Measurements from ENCODE around the gene RPRML. TPM values are rescaled to one million over a fixed set of nuclear protein-coding genes. Genes with fewer than 3 reads are reported as not detected.
"Not testable (repeated sequence)": the region's sequence is repeated elsewhere in the genome, so short reads cannot be mapped to it uniquely, and the experiment has no call there.

The RPRML gene
- polyA plus RNA-seq, 6 donors from 2014 or later = 0.42 to 1.5 (median 0.82) TPM; not detected in 1

DNA sequence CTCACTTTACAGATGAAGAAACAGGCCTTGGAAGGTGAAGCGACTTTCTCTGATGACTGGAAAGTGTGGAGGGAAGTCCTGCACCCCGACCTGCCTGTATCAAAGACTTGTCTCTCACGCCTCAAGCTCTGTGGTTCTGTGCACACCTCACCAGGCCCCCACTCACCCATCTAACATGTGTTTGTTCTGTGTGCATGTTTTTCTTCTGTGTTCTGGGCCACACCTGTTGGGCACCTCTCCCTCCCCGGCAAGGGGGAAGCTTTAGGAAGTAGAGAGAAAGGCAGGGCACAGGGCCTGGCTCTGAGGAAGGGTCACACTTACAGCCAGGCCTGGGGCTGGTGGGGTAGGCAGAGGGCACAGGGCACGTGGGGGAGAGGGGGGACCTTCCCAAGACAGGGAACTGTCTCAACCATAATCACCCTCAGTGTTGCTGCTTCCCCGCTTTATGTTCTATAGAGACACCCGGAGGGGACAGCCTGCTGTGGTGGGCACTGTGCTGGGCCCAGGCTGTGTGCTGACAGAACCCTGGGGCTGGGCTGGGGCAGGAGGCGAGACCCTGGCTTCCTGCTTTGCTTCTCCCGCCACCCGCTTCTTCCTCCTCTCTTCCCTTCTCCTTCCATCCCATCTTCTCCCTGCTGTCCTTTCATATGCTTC is 7.3 kb downstream of the RPRML start:
- Mint-ChIP-seq H3K4me1 (peaks cover 0 to 5% (median 0%) of the 10 kb centered on the region in 3 donors), H3K27ac (peak overlapping the region in 1 of 6 donors; percentile 37), H3K27me3 (peaks cover 8 to 20% (median 16%) of the 10 kb centered on the region in 3 donors), H3K36me3 (peaks cover 21 to 31% of the 10 kb centered on the region in 2 donors), H3K9me3 (no peaks in the 10 kb centered on the region), H3K4me3 (no peak overlapping the region)
- ATAC-seq (ENCODE audit: low read depth in 2 of 2) = no peak
- no peak for DNase-seq

GRCh38 chr17:46968896-46969295 is 10.2 kb downstream of the RPRML start:
- peak overlapping the region in 1 of 6 donors; percentile 39 for H3K27ac Mint-ChIP-seq
- ATAC-seq (ENCODE audit: low read depth in 2 of 2) (no peak), DNase-seq (no peak)
- peaks cover 8 to 31% (median 17%) of the 10 kb centered on the region in 3 donors for H3K27me3 Mint-ChIP-seq
- peaks cover 20 to 34% of the 10 kb centered on the region in 2 donors for H3K36me3 Mint-ChIP-seq
- peaks cover 0 to 5% (median 0%) of the 10 kb centered on the region in 3 donors for H3K4me1 Mint-ChIP-seq
- no peak overlapping the region for H3K4me3 Mint-ChIP-seq
- no peaks in the 10 kb centered on the region for H3K9me3 Mint-ChIP-seq

DNA sequence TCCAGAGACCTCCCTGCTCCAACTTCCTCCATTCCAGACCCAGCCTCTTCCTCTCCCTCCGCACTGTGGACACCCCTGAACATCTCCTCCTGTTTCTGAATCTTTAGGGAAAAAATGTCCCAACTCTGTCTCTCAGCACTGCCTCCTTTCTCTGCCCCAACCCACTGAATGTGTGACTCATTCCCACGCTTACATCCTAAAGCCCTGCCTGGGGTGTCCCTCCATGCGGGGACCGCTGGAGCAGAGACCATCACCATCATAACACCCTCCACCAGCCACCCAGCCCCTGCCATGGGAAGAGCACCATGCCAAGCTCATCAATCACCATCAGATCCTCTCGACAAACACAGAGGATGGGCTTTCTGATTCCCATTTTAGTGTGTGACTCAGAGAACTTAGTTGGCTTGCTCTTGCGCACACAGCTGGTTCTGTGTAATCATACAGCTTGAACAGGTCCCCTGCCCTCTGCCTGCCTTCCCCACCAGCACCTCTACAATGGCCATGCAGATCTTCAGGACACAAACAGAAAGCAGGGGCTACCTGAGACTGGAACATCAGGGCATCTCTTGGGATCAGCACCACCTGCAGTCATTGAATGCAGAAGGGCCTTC is 10.7 kb downstream of the RPRML start:
- ATAC-seq (ENCODE audit: low read depth in 2 of 2) (no peak), DNase-seq (no peak)
- Mint-ChIP-seq H3K4me3 (peak overlapping the region in 1 of 8 donors; percentile 35), H3K9me3 (no peaks in the 10 kb centered on the region), H3K36me3 (peaks cover 20 to 34% of the 10 kb centered on the region in 2 donors), H3K4me1 (peaks cover 0 to 5% (median 0%) of the 10 kb centered on the region in 3 donors), H3K27me3 (peaks cover 8 to 31% (median 17%) of the 10 kb centered on the region in 3 donors), H3K27ac (peak overlapping the region in 1 of 6 donors; percentile 26)

GRCh38 chr17:46964315-46965265 is 14.5 kb downstream of the RPRML start:
- DNase-seq (no peak), ATAC-seq (ENCODE audit: low read depth in 2 of 2) (no peak)
- Mint-ChIP-seq H3K9me3 (peaks cover 0 to 8% (median 3%) of the 10 kb centered on the region in 7 donors), H3K27ac (no peak overlapping the region), H3K4me3 (no peak overlapping the region), H3K4me1 (peaks cover 0 to 8% (median 5%) of the 10 kb centered on the region in 3 donors), H3K27me3 (peaks cover 5 to 37% (median 25%) of the 10 kb centered on the region in 3 donors), H3K36me3 (peaks cover 26 to 37% of the 10 kb centered on the region in 2 donors)

DNA sequence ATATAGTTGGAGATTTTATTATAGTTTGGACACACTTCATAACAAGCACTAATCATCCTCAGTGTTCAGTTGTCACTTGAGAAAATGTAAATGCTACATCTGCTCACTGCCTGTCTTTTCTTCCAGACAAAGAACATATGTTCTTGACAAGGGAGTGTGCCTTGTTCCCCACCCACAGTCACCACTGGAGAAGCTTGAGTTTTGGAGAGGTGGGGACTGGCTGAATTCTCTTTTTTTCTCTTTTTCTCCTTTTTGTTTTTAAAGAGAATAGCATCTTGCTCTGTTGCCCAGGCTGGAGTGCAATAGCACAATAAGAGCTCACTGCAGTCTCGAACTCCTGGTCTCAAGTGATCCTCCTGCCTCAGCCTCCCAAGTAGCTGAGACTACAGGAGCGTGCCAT is 15.5 kb downstream of the RPRML start:
- no peak for DNase-seq
- no peak overlapping the region for H3K27ac Mint-ChIP-seq
- peaks cover 0 to 8% (median 5%) of the 10 kb centered on the region in 3 donors for H3K4me1 Mint-ChIP-seq
- no peak overlapping the region for H3K4me3 Mint-ChIP-seq
- ATAC-seq (ENCODE audit: low read depth in 2 of 2) = no peak
- peaks cover 26 to 35% of the 10 kb centered on the region in 2 donors for H3K36me3 Mint-ChIP-seq
- peaks cover 5 to 36% (median 25%) of the 10 kb centered on the region in 3 donors for H3K27me3 Mint-ChIP-seq
- peaks cover 0 to 8% (median 3%) of the 10 kb centered on the region in 7 donors for H3K9me3 Mint-ChIP-seq

DNA sequence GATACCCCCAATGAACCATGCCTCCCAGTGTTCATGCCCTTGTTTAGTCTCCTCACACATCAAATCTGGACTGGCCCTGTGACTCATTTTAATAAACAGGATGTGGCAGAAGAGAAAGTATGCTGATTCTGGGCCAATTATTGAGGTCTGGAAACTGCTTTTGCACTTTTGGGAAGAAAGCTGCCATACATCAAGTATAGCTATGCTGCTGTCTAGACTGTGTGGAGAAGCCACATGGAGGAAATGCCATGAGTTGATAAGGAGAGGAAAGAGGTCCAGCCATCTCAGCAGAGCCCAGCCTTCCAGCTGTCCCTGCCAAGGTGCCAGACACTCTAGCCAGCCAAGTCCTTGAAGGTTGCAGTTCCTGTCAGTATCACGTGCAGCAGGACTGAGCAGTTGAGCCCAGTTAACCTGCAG is 16.7 kb downstream of the RPRML start:
- H3K4me3 Mint-ChIP-seq = no peak overlapping the region
- H3K9me3 Mint-ChIP-seq = peaks cover 0 to 8% (median 3%) of the 10 kb centered on the region in 7 donors
- H3K4me1 Mint-ChIP-seq = peaks cover 0 to 6% (median 5%) of the 10 kb centered on the region in 3 donors
- no peak for ATAC-seq (ENCODE audit: low read depth in 2 of 2)
- DNase-seq = no peak
- peaks cover 18 to 23% of the 10 kb centered on the region in 2 donors for H3K36me3 Mint-ChIP-seq
- H3K27me3 Mint-ChIP-seq = peaks cover 5 to 33% (median 24%) of the 10 kb centered on the region in 3 donors
- peak overlapping the region in 1 of 6 donors; percentile 3 for H3K27ac Mint-ChIP-seq

DNA sequence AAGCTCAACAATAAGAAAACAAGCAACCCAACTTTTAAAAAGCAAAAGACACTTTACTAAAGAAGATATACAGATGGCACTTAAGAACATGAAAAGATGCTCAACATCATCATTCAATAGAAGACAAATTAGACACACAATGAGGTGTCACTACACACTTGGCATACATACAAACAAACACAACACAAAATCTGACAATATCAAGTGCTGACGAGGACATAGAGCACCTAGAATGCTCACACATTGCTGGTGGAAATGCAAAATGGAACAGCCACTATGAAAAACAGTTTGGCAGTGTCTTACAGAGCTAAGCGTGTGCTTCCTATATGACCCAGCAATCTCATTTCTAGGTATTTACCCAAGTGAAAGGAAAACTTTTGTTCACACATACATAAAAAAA is 18.9 kb downstream of the RPRML start:
- H3K36me3 Mint-ChIP-seq = peaks cover 13 to 19% of the 10 kb centered on the region in 2 donors
- no peak for ATAC-seq (ENCODE audit: low read depth in 2 of 2)

DNA sequence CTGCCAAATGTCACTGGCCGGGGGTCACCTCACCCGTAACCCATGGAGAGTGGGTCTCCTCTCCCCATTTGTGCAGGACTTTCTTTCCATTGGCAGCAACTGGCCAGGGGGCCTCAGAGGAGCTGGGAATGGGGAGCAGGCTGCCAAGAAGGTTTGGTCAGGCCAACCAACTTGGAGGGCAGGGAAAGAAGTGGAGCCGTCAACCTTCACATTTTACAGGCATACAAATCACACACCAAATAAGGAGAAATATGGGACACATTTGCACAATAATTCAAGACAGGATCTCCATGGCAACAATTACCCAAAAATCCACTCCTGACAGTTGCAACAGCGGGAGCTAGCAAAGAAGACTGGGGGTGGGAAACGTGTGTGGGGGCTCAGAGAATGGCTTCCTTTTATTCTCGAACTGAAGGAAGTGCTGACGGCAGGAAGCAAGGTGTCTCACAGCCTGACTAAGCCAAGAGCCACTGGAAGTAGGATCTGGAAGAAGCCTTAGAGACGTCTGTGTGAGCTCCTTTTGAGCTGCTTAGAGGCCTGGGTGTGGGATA is 20.9 kb downstream of the RPRML start:
- Mint-ChIP-seq H3K9me3 (peaks cover 0 to 8% (median 3%) of the 10 kb centered on the region in 7 donors), H3K27me3 (peaks cover 0 to 20% (median 6%) of the 10 kb centered on the region in 3 donors), H3K4me3 (no peak overlapping the region), H3K36me3 (peaks cover 13 to 19% of the 10 kb centered on the region in 2 donors), H3K4me1 (peaks cover 0 to 8% (median 5%) of the 10 kb centered on the region in 3 donors), H3K27ac (peak overlapping the region in 1 of 6 donors; percentile 54)
- DNase-seq (no peak), ATAC-seq (ENCODE audit: low read depth in 2 of 2) (no peak)

More for the DNA sequence above, 18.9 kb downstream of the RPRML start:
- no peak for DNase-seq
- H3K4me3 Mint-ChIP-seq = no peak overlapping the region
- peaks cover 0 to 20% (median 6%) of the 10 kb centered on the region in 3 donors for H3K27me3 Mint-ChIP-seq
- peaks cover 0 to 8% (median 5%) of the 10 kb centered on the region in 3 donors for H3K4me1 Mint-ChIP-seq
- H3K27ac Mint-ChIP-seq = no peak overlapping the region
- H3K9me3 Mint-ChIP-seq = peaks cover 0 to 8% (median 3%) of the 10 kb centered on the region in 7 donors

DNA sequence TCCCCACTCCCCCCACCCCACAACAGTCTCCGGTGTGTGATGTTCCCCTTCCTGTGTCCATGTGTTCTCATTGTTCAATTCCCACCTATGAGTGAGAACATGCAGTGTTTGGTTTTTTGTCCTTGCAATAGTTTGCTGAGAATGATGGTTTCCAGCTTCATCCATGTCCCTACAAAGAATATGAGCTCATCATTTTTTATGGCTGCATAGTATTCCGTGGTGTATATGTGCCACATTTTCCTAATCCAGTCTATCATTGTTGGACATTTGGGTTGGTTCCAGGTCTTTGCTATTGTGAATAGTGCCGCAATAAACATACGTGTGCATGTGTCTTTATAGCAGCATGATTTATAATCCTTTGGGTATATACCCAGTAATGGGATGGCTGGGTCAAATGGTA is 25.9 kb downstream of the RPRML start:
- ATAC-seq (ENCODE audit: low read depth in 2 of 2) = not testable (repeated sequence)

GRCh38 chr17:46952115-46952514 is 26.9 kb downstream of the RPRML start:
- H3K27me3 Mint-ChIP-seq = no peaks in the 10 kb centered on the region
- H3K36me3 Mint-ChIP-seq = peaks cover 9 to 15% of the 10 kb centered on the region in 2 donors
- ATAC-seq (ENCODE audit: low read depth in 2 of 2) (no peak), DNase-seq (no peak)
- H3K27ac Mint-ChIP-seq = peak overlapping the region in 1 of 6 donors; percentile 61
- peaks cover 3 to 9% (median 5%) of the 10 kb centered on the region in 3 donors for H3K4me1 Mint-ChIP-seq
- H3K9me3 Mint-ChIP-seq = peaks cover 0 to 2% (median 0%) of the 10 kb centered on the region in 7 donors
- H3K4me3 Mint-ChIP-seq = no peak overlapping the region

More for the DNA sequence above, 25.9 kb downstream of the RPRML start:
- not testable (repeated sequence) for H3K4me3 Mint-ChIP-seq, H3K4me1 Mint-ChIP-seq, DNase-seq, H3K27ac Mint-ChIP-seq, H3K9me3 Mint-ChIP-seq
- Mint-ChIP-seq H3K27me3 (peaks cover 0 to 10% (median 0%) of the 10 kb centered on the region in 3 donors), H3K36me3 (peaks cover 9 to 20% of the 10 kb centered on the region in 2 donors)

DNA sequence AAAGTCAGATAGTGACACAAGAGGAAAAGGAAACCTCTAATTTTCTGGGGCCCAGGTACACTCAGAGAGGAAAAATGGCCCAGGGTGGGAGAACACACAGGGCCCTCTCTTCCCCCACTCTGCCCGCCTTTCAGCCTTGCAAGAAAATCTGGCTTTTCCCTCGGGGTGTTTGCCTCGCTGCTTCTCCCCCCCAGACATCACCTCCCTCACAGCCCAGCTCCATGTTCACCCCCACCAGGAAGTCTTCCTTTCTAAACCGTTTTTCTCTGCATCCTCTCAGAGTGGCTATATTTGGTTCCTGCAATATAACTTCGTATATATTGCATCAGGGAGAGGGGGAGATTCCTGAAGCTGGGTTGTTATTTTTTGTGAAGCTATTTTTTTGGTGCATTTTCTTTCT is 27.3 kb downstream of the RPRML start:
- Mint-ChIP-seq H3K4me1 (peaks cover 3 to 12% (median 5%) of the 10 kb centered on the region in 3 donors), H3K36me3 (peaks cover 9 to 15% of the 10 kb centered on the region in 2 donors), H3K9me3 (peaks cover 0 to 2% (median 0%) of the 10 kb centered on the region in 7 donors), H3K27ac (no peak overlapping the region), H3K4me3 (no peak overlapping the region), H3K27me3 (no peaks in the 10 kb centered on the region)
- no peak for DNase-seq
- no peak for ATAC-seq (ENCODE audit: low read depth in 2 of 2)

GRCh38 chr17:46950997-46951621 is 27.9 kb downstream of the RPRML start:
- no peak for ATAC-seq (ENCODE audit: low read depth in 2 of 2)
- H3K27ac Mint-ChIP-seq = peak overlapping the region in 1 of 6 donors; percentile 89
- no peaks in the 10 kb centered on the region for H3K27me3 Mint-ChIP-seq

More at GRCh38 chr17:46950997-46951621, 27.9 kb downstream of the RPRML start:
- peaks cover 9 to 15% of the 10 kb centered on the region in 2 donors for H3K36me3 Mint-ChIP-seq
- H3K4me3 Mint-ChIP-seq = no peak overlapping the region
- H3K4me1 Mint-ChIP-seq = peaks cover 3 to 14% (median 5%) of the 10 kb centered on the region in 3 donors
- H3K9me3 Mint-ChIP-seq = peaks cover 0 to 2% (median 0%) of the 10 kb centered on the region in 7 donors
- DNase-seq = no peak

Measured in naive B cell (primary cell).